ENCODE results near the gene MVK.

MVK gene

DNA sequence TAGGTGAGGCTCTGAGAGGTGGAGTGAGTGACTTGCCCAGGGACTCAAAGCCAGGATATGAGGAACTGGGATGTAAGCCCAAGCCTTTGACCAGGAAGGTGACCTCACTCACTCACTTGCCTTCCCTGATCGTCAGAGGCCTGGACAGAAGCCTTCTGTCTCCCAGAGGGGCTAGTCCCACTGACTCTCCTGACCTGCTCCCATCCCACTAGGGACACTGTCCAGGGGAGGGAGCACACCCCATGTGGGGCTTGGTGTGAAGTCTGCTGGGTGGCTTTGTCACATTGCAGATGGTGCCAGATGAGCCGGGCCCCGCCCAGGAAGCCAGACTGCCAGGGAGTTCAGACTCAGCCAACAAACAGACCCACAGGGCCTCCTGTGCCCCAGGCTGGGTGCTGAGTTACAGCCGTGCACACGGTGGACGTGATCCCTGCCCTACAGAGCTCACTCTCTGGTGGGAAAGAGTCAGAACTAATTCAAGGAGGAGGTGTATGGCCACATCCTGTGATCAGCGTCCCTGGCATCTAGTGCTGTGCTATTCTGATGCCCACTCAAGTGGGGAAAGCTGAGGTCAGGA, 28.6 kb upstream of the MVK start:
- DNase-seq (ENCODE audit: low read depth in 2 of 3, low spot score in 2 of 3) = no peak

DNA sequence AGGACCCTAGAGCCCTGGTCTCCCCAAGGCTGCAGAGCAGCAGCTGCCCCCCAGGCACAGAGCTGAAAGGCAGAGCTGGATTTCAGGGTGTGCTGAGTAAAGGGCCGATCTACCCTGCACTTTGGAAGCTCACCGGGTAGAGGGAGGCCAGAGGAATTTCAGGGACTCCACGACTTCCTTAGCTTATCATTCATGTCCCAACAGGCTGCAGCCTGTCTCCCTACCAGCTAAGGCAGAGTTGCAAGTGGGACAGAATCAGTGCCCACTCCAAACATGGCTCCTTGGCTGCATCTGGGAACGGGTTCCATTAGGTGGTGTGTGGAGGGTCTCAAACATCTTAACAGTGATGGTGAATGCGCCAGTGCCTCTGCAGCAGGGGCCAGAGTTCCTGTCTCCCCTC, 27.8 kb upstream of the MVK start:
- no peak for DNase-seq (ENCODE audit: low read depth in 2 of 3, low spot score in 2 of 3)

GRCh38 chr12:109547286-109547685, 26.3 kb upstream of the MVK start:
- no peak for DNase-seq (ENCODE audit: low read depth in 2 of 3, low spot score in 2 of 3)

- DNase-seq (ENCODE audit: low read depth in 2 of 3, low spot score in 2 of 3) = no peak
These were observed 25.3 kb upstream of the MVK start for GRCh38 chr12:109548258-109548657.

DNA sequence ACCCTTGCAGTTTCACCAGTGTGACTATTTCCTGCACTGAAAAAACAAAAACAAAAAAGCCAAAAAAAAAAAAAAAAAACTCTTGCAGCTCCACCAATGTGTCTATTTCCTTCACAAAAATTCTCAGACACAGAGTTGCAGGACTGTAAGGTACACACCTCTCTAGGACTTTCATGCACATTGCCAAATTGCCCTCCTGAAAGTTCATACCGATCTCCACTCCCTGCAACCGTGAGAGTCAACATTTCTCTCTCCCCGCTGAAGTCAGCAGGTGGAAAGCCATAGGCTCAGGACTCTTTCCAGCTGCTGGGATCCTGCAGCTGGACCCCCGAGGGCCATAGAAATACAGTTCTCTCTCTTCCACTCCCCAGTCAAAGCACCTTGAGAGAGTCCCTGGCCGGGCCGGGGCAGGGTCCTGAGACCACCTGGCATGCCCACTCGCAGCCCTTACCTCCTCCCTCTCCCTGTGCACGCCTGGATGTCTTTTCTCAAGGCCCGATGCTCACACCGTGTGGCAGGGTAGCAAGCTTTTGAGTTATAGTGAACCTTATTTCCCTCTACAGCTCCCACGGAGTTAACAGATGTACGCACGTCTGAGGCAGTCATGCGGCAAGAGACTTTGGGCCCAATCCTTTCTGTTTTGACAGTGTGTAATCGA, 23.9 kb upstream of the MVK start:
- no peak for DNase-seq (ENCODE audit: low read depth in 2 of 3, low spot score in 2 of 3)

DNA sequence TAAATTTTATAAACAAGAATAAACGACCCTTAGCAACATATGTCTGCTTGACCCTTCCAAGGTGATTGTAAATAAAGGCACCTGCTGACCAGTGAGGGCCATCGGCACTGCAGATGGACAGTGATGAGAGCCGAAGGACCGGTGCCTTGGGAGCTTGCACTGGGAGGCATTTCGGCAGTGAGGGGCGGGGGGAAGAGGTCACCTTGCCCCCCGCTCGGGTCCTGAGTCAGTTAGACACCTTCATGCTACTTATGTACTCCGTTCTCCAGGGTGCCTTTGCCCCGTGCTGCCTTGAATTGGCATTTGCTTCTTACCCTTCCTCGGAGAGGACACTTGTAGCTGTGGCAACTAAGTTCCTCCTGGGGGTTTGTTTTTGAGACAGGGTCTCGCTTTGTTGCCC, 23.3 kb upstream of the MVK start:
- no peak for DNase-seq (ENCODE audit: low read depth in 2 of 3, low spot score in 2 of 3)

- no peak for DNase-seq (ENCODE audit: low read depth in 2 of 3, low spot score in 2 of 3)
These were observed 22.5 kb upstream of the MVK start for GRCh38 chr12:109551108-109551507.

- DNase-seq (ENCODE audit: low read depth in 2 of 3, low spot score in 2 of 3) = no peak
These were observed 20.6 kb upstream of the MVK start for GRCh38 chr12:109552971-109553370.

- no peak for DNase-seq (ENCODE audit: low read depth in 2 of 3, low spot score in 2 of 3)
These were observed 20.1 kb upstream of the MVK start for GRCh38 chr12:109553483-109553882.

DNA sequence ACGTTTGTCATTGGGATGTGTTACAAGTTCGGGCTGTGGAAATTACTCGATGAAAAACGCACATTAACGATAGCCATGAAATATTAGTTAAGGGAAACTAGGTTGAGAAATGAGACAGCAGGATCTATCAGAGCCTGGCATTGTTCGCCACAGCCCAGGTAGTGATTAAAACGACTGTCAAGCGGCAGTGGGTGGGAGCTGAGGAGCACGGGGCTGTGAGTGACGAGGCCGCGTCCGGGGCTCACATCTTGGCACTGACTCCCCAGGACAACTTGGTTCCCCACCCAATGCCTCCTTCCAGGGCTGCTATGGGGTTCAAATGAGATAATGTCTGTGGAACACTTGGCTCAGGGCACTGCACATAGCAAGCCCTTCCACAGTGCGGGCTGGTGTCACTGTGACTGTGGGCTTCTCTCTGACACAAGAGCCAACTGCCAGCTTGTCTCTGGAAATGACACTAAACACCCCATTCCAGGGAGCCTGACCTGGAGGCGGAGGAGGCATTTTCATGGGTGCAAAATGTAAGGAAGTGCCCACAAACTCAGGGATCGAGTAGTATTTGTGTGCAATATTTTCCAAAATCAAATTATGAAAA, 19.6 kb upstream of the MVK start:
- no peak for DNase-seq (ENCODE audit: low read depth in 2 of 3, low spot score in 2 of 3)

- DNase-seq (ENCODE audit: low read depth in 2 of 3, low spot score in 2 of 3) = no peak
These were observed 18.8 kb upstream of the MVK start for GRCh38 chr12:109554761-109555160.

- DNase-seq (ENCODE audit: low read depth in 2 of 3, low spot score in 2 of 3) = no peak
These were observed 17.9 kb upstream of the MVK start for GRCh38 chr12:109555431-109556315.

- DNase-seq (ENCODE audit: low read depth in 2 of 3, low spot score in 2 of 3) = no peak
These were observed 16.4 kb upstream of the MVK start for GRCh38 chr12:109557200-109557599.

- DNase-seq (ENCODE audit: low read depth in 2 of 3, low spot score in 2 of 3) = no peak
These were observed 15.8 kb upstream of the MVK start for GRCh38 chr12:109557805-109558204.

DNA sequence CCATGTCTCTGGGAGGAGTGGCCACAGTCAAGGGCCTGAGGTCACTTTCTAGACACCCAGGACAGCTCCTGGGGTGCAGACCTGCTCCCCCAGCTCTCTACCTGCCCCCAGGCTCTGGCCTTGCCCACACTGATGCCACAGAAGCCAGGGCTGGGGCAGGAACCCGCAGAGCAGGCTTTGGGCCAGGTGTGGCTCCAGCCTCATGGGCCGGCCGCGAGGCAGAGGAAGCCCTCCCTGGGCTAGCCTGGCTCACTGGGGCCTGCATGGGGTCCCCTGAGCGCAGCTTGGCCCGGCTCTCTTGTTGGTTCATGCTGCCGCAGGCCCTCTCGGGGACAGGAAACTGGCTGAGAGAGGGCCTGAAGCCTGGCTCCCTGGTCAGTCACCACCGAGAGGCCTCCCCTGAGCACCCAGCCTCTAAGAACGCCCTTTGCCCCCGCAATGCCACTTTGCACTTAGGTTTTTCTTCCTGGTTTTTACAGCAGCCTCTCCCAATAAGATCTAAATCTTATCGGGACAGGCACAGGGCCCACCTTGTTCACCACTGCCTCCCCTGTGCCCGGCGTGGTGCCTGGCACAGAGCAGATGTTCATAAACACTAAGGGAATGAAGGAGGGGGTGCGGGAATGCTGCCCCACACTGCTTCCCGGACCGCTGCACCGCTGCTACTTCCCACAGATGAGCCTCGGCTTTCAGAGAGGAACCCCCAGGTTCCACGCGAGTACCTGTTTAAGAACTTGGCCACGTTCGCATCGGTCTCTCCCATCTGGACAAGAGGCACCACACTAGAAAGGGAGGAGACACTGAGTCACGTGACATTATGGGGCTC, 15.0 kb upstream of the MVK start:
- DNase-seq (ENCODE audit: low read depth in 2 of 3, low spot score in 2 of 3) = no peak

DNA sequence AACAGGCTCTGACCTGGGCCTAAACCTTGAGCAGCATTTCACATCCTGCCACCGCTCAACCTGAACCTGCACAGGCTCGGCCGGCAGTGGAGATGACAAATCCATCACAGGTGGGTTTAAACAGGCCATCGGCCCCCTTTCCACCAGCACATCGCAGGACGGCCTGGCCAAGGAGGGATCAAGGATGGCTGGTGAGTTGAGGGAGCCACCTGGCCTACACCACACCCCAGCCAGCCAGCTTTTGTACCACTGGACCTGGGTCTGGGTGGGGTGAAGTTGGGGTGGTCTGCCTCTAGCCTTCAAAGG, 14.4 kb upstream of the MVK start:
- no peak for DNase-seq (ENCODE audit: low read depth in 2 of 3, low spot score in 2 of 3)

DNA sequence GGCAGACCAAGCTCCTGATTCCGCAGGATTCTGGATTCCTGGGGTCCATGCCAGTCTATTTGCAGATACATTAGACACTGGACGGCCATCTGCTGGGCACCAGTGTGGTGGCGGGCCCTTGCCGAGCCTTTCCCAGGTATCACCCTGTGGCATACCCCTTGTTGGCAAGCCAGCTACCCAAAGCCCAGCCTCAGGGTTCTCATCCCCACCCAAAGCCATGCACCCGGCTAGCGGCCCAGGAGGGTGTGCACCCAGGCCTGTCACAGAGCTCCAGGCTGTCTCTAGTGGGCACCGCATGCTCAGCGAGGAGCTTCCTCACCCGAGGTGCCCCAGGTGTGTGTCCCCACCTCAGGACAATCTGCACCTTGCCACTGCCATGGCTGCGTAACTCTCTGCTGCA, 14.0 kb upstream of the MVK start:
- no peak for DNase-seq (ENCODE audit: low read depth in 2 of 3, low spot score in 2 of 3)

GRCh38 chr12:109560867-109561710, 12.5 kb upstream of the MVK start:
- no peak for DNase-seq (ENCODE audit: low read depth in 2 of 3, low spot score in 2 of 3)

DNA sequence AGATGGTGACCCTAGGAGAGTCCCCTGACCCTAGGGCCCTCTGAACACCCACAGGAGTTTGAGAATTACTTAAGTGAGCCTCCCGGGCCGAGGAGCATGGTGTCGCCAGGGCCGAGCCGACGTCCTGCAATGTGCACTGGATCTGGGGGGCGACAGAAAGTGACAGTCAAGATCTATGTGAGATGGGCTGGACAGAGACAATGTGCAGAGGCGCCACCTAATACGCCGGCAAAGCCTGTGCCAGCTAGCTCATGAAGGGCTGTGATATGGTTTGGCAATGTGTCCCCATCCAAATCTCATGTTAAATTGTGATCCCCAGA, 11.9 kb upstream of the MVK start:
- DNase-seq (ENCODE audit: low read depth in 2 of 3, low spot score in 2 of 3) = no peak

- no peak for DNase-seq (ENCODE audit: low read depth in 2 of 3, low spot score in 2 of 3)
These were observed 10.7 kb upstream of the MVK start for GRCh38 chr12:109562871-109563270.
